ENCODE results near the gene CCNE1.
A peak's percentile ranks its signal among the peaks of the same experiment; 100 is the strongest.

The CCNE1 gene

GRCh38 chr19:29861574-29861973 is 49.8 kb downstream of the CCNE1 start:
- no peak overlapping the region for H3K4me3 ChIP-seq (replicated peaks; ENCODE audit: low read depth, low read length)
- no peak for TF ChIP-seq CTCF (IDR thresholded peaks at IDR 0.05; ENCODE audit: low read depth, low read length, missing control alignments)
- DNase-seq (ENCODE audit: extremely low read depth, low read depth), result no peak

- TF ChIP-seq CTCF (IDR thresholded peaks at IDR 0.05; ENCODE audit: low read depth, low read length, missing control alignments), result no peak
- no peak for DNase-seq (ENCODE audit: extremely low read depth, low read depth)
- H3K4me3 ChIP-seq (replicated peaks; ENCODE audit: low read depth, low read length), result no peak overlapping the region
These were observed 54.2 kb downstream of the CCNE1 start for GRCh38 chr19:29866011-29866410.

DNA sequence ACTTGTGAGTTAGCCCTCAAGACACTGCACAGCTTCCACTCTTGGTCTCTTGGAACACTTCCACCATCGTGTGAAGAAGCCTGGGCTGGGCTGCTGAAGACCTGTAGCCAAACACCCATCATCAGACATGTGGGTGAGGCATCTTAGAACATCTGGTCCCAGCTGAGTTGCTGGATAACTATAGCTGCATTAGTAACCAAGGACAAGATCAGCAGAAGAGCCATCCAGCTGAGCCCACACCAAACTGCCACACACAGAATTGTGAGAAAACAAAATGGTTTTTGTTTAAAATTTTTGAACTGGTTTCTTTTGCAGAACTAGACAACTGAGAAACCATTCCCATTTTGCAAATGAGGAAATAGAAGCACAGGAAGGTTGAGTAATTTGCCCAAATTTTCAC is 56.2 kb downstream of the CCNE1 start:
- no peak for TF ChIP-seq CTCF (IDR thresholded peaks at IDR 0.05; ENCODE audit: low read depth, low read length, missing control alignments)
- DNase-seq (ENCODE audit: extremely low read depth, low read depth), result no peak
- no peak overlapping the region for H3K4me3 ChIP-seq (replicated peaks; ENCODE audit: low read depth, low read length)

DNA sequence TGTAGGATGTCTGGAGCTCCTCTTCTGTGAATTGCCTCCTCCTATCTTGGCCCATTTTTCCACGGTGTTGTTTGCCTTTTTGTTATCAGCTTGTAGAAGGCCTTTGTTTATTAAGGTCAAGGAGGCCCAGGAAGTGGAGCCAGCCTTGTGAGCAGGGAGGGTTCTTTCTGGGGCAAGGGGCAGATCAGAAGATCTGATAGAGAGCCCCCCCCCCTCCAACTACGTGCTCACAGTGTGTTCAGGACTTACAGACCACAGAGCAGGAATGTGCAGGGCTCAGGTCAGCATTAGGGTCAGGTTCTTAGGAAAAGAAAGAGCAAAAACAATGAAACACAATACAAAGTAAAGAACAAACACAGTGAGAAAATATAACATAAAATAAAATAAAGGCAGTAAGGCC is 59.4 kb downstream of the CCNE1 start:
- no peak for DNase-seq (ENCODE audit: extremely low read depth, low read depth)
- TF ChIP-seq CTCF (IDR thresholded peaks at IDR 0.05; ENCODE audit: low read depth, low read length, missing control alignments), result no peak

GRCh38 chr19:29872224-29872731 is 60.5 kb downstream of the CCNE1 start:
- TF ChIP-seq CTCF (IDR thresholded peaks at IDR 0.05; ENCODE audit: low read depth, low read length, missing control alignments), result no peak
- DNase-seq (ENCODE audit: extremely low read depth, low read depth), result no peak
- H3K4me3 ChIP-seq (replicated peaks; ENCODE audit: low read depth, low read length), result no peak overlapping the region

More for the DNA sequence above, 59.4 kb downstream of the CCNE1 start:
- no peak overlapping the region for H3K4me3 ChIP-seq (replicated peaks; ENCODE audit: low read depth, low read length)

DNA sequence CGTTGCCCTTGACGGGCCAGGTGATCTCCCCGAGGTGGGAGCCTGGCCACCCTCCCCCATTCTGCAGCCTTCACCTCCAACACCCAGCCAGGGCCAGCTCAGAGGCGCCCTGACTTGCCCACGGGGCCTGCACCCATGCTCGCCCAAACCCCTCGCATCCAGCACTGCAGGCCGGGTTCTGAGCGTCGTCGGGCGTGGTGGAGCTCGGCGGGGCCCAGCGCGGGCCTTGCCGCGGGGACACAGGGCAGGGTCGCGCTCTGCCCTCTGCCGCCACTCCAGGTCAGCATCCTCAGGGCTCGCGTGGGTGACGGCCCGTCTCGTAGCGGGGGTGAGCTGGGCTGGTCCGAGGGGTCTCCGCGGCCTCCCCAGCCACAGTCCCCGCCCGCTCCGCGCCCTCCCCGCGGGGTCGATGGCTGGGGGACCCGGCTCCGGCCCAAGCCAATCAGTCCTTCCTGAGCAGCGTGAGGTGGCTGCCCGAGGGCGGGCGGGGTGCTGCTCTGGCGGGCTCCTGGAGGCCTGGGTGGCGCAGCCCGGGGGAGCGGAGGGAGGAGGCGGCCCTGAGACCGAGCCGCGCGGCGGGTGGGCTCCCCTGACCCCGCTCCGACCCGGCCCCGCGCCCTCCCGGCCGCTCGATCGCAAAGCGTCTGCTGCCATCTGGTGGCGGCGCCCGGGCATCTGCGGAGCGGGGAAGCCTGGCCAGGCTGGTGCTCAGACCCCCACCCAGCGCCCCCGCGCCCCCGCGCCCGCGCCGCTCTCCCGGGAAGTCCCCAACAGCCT is 61.4 kb downstream of the CCNE1 start:
- DNase-seq (ENCODE audit: extremely low read depth, low read depth), result no peak
- H3K4me3 ChIP-seq (replicated peaks; ENCODE audit: low read depth, low read length), result peak overlapping the region; percentile 20
- TF ChIP-seq CTCF (IDR thresholded peaks at IDR 0.05; ENCODE audit: low read depth, low read length, missing control alignments), result peak; percentile 49

All from HFF-Myc (cell line).